ENCODE results near the gene TMEM87B. TPM values are rescaled to one million over a fixed set of nuclear protein-coding genes. Genes with fewer than 3 reads are reported as not detected.

The TMEM87B gene
- total RNA-seq, 1 donor from 2014 or later = 11.7 TPM

DNA sequence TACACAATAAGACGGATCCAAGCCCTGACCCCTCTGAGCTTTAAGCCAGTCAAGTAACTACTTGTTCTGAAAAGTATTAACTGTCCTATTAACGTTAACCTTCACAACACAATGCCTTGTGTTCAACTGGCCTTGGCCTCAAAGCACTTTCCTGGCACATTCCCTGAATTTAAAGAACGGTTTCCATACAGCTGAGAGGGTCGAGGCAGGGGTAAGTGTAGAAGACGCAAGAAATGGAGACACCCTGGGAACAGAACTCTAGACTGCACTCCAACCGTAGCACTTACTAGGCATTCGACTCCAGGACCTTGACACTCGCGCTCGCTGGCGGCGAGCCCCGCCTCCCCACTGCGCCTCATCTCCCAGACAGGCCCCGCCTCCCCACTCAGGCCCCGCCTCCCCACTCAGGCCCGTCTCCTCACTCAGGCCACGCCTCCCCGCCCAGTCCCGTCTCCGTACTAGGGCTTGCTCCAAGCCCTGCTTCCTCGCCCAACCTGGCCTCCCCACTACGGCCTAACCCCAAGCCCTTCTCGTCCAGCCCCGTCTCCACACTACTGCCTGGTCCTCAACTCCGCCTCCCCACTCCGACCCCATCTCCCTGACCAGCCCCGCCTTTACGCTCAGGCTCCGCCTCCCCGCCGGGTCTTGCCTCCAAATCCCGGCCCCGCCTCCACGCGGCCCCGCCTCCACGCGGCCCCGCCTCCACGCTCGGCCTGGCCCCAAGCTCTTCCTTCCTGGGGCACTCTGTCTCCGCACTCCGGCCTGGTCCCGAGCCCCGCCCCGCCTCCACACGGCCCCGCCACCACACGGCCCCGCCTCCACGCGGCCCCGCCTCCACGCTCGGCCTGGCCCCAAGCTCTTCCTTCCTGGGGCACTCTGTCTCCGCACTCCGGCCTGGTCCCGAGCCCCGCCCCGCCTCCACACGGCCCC, 887 bp upstream of the TMEM87B start:
- Histone ChIP-seq H3K36me3 (no peaks in the 10 kb centered on the region), H3K27ac (peak overlapping the region; percentile 83 to 96), H3K4me1 (peaks cover 0 to 18% of the 10 kb centered on the region in 2 donors), H3K27me3 (no peaks in the 10 kb centered on the region), H3K9me3 (no peaks in the 10 kb centered on the region), H3K4me3 (peak overlapping the region; percentile 63 to 78)
- DNase-seq (ENCODE audit: low spot score in 2 of 2) = peak; percentile 88 to 99
- intact Hi-C loops (cut with DNase I) = loop anchor here (1.0 to 5.0 kb wide), 3 partner anchors 107 to 933 kb away; partner anchors contain the start of genes BCL2L11 and MERTK
- TF ChIP-seq, protein P1, sequence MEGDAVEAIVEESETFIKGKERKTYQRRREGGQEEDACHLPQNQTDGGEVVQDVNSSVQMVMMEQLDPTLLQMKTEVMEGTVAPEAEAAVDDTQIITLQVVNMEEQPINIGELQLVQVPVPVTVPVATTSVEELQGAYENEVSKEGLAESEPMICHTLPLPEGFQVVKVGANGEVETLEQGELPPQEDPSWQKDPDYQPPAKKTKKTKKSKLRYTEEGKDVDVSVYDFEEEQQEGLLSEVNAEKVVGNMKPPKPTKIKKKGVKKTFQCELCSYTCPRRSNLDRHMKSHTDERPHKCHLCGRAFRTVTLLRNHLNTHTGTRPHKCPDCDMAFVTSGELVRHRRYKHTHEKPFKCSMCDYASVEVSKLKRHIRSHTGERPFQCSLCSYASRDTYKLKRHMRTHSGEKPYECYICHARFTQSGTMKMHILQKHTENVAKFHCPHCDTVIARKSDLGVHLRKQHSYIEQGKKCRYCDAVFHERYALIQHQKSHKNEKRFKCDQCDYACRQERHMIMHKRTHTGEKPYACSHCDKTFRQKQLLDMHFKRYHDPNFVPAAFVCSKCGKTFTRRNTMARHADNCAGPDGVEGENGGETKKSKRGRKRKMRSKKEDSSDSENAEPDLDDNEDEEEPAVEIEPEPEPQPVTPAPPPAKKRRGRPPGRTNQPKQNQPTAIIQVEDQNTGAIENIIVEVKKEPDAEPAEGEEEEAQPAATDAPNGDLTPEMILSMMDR (IDR thresholded peaks at IDR 0.05) = no peak

GRCh38 chr2:112055730-112056625, 909 bp downstream of the TMEM87B start:
- no peaks in the 10 kb centered on the region for H3K27me3 ChIP-seq
- peaks cover 5 to 6% of the 10 kb centered on the region in 2 donors for H3K36me3 ChIP-seq
- intact Hi-C loops (cut with DNase I) = loop anchor here (2.0 to 5.0 kb wide), 3 partner anchors 376 to 935 kb away; partner anchors contain the start of genes BCL2L11, RGPD8 and SLC20A1
- H3K4me3 ChIP-seq = peak overlapping the region; percentile 76 to 98
- H3K27ac ChIP-seq = peak overlapping the region; percentile 91 to 98
- H3K4me1 ChIP-seq = peaks cover 0 to 21% of the 10 kb centered on the region in 2 donors
- TF ChIP-seq, protein P1 (IDR thresholded peaks at IDR 0.05) = no peak
- peak; percentile 22 to 89 for DNase-seq (ENCODE audit: low spot score in 2 of 2)
- no peaks in the 10 kb centered on the region for H3K9me3 ChIP-seq

DNA sequence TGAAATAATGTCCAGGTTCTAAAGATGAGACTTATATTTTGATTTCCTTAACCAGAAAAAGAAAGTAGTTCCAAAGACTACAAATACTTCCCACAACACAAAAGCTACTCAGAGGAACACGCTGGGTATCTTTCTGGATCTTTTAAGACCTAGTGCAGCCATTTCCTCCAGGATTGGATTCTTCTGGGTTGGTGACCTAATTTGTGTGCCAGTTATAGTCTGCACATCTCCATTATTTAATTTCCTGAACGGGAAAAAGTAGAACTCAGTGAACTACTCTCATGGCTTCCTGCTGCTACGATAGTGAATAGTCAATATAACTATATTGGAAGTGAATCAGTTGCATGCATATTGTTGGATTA, 1.5 kb downstream of the TMEM87B start:
- Histone ChIP-seq H3K4me1 (peaks cover 0 to 21% of the 10 kb centered on the region in 2 donors), H3K27me3 (no peaks in the 10 kb centered on the region), H3K36me3 (peaks cover 8 to 10% of the 10 kb centered on the region in 2 donors), H3K9me3 (no peaks in the 10 kb centered on the region), H3K4me3 (peak overlapping the region; percentile 76 to 98), H3K27ac (peak overlapping the region; percentile 91 to 98)
- no peak for DNase-seq (ENCODE audit: low spot score in 2 of 2)
- intact Hi-C loops (cut with DNase I) = loop anchor here (5.0 kb wide), 2 partner anchors 376 to 591 kb away; partner anchors contain the start of genes RGPD8 and SLC20A1
- TF ChIP-seq, protein P1 (IDR thresholded peaks at IDR 0.05) = no peak

DNA sequence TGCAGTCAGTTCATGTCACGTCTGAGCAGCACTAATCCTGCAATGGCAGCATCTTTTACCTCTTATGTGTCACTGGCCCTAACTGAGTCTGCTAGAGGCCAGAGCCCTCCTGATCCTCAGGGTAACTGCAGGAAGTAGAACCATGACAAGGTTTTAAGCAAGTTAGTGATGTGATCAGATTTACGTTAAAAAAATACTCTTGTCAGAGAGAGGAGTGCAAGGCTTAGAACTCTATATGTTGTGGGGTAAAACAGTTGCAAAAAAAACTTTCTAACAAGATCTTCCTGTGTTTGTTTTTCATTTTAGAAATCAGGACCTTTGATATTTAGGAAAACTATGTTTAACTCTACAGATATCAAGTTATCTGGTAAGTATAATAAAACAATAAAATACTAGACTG, 4.6 kb downstream of the TMEM87B start:
- Histone ChIP-seq H3K9me3 (no peaks in the 10 kb centered on the region), H3K36me3 (peaks cover 23 to 24% of the 10 kb centered on the region in 2 donors), H3K27ac (no peak overlapping the region), H3K27me3 (no peaks in the 10 kb centered on the region), H3K4me3 (no peak overlapping the region), H3K4me1 (peaks cover 0 to 17% of the 10 kb centered on the region in 2 donors)
- intact Hi-C loops (cut with DNase I) = loop anchor here (5.0 kb wide), 2 partner anchors 373 to 588 kb away; partner anchors contain the start of genes RGPD8 and SLC20A1
- no peak for DNase-seq (ENCODE audit: low spot score in 2 of 2)
- TF ChIP-seq, protein P1 (IDR thresholded peaks at IDR 0.05) = no peak

DNA sequence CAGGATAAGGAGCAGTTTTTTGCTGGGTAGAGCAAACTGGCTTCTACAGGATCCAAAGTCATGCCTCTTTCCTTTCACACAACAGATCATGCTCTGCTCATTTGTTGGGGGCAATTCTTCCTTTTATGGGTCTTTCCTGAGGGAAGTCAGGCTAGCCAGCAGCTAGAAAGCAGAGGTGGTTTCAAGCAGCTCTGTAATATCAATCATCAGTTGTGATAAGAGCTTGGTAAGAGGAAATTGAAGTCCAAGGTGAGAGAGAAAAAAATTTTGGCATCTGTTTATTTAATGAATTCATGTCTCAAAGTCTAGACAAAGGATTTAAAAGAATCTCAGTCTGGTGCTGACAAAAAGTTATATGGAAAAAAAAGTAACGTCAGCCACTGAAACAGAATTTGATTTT, 6.2 kb downstream of the TMEM87B start:
- H3K27me3 ChIP-seq = no peaks in the 10 kb centered on the region
- no peak overlapping the region for H3K27ac ChIP-seq
- TF ChIP-seq, protein P1 (IDR thresholded peaks at IDR 0.05) = no peak
- H3K36me3 ChIP-seq = peaks cover 35 to 39% of the 10 kb centered on the region in 2 donors
- no peak for DNase-seq (ENCODE audit: low spot score in 2 of 2)
- intact Hi-C loops (cut with DNase I) = no loop called here
- H3K9me3 ChIP-seq = no peaks in the 10 kb centered on the region
- no peak overlapping the region for H3K4me3 ChIP-seq
- peaks cover 0 to 17% of the 10 kb centered on the region in 2 donors for H3K4me1 ChIP-seq
